Ishikawa (cell line): ENCODE data around the gene KRT26.

ENCODE experiments used
- CEBPB ChIP-seq: IDR thresholded peaks from 2 replicates; pipeline ENCODE4 v1.6.1; 2012
- CREB1 ChIP-seq: IDR thresholded peaks from 2 replicates; pipeline ENCODE4 v1.6.1; 2012; ENCODE audit warnings: low read depth
- EGR1 ChIP-seq: IDR thresholded peaks from 2 replicates; pipeline ENCODE4 v1.6.1; 2012
- EP300 ChIP-seq: IDR thresholded peaks from 2 replicates; pipeline ENCODE4 v1.6.1; 2012; ENCODE audit warnings: borderline replicate concordance
- FOXM1 ChIP-seq: IDR thresholded peaks from 2 replicates; pipeline ENCODE4 v1.6.1; 2012; ENCODE audit warnings: low read depth, borderline replicate concordance
- NFIC ChIP-seq: IDR thresholded peaks from 2 replicates; pipeline ENCODE4 v1.6.1; 2012
- RAD21 ChIP-seq: IDR thresholded peaks from 2 replicates; pipeline ENCODE4 v1.6.1; 2012; ENCODE audit warnings: low read depth
- TAF1 ChIP-seq: IDR thresholded peaks from 2 replicates; pipeline ENCODE4 v1.6.1; 2012; ENCODE audit warnings: low read depth, mild to moderate bottlenecking
- TCF12 ChIP-seq: IDR thresholded peaks from 2 replicates; pipeline ENCODE4 v1.6.1; 2012; ENCODE audit warnings: low read depth
- TEAD4 ChIP-seq: IDR thresholded peaks from 2 replicates; pipeline ENCODE4 v1.6.1; 2012
- YY1 ChIP-seq: IDR thresholded peaks from 2 replicates; pipeline ENCODE4 v1.6.1; 2012; ENCODE audit warnings: low read depth
- TF ChIP-seq, protein P1 (sequence below): IDR thresholded peaks from 2 replicates; pipeline ENCODE4 v1.6.1; 2012
- TF ChIP-seq, protein P2 (sequence below): IDR thresholded peaks from 2 replicates; pipeline ENCODE4 v1.6.1; 2012
- TF ChIP-seq, protein P3 (sequence below): IDR thresholded peaks from 2 replicates; pipeline ENCODE4 v1.6.1; 2012; ENCODE audit warnings: low read depth, mild to moderate bottlenecking

Gene KRT26

DNA sequence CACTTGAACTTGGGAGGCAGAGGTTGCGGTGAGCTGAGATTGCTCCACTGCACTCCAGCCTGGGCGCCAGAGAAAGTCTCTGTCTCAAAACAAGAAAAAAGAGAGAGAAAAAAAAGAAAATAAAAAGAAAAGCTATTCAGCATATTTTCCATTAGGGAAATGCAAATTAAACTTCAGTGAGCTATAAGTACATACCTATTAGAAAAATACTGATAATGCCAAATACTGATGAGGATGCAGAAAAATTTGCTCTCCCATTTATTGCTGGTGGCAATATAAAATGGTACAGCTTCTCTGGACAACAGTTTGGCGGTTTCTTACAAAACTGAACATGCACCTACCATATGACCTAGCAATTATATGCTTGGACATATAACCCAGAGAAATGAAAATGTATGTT is 40.6 kb upstream of the KRT26 start:
- TF ChIP-seq, protein P1, sequence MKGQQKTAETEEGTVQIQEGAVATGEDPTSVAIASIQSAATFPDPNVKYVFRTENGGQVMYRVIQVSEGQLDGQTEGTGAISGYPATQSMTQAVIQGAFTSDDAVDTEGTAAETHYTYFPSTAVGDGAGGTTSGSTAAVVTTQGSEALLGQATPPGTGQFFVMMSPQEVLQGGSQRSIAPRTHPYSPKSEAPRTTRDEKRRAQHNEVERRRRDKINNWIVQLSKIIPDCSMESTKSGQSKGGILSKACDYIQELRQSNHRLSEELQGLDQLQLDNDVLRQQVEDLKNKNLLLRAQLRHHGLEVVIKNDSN, result no peak
- TF ChIP-seq EGR1 (no peak), CEBPB (no peak)
- TF ChIP-seq, protein P2, sequence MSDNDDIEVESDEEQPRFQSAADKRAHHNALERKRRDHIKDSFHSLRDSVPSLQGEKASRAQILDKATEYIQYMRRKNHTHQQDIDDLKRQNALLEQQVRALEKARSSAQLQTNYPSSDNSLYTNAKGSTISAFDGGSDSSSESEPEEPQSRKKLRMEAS, result no peak

DNA sequence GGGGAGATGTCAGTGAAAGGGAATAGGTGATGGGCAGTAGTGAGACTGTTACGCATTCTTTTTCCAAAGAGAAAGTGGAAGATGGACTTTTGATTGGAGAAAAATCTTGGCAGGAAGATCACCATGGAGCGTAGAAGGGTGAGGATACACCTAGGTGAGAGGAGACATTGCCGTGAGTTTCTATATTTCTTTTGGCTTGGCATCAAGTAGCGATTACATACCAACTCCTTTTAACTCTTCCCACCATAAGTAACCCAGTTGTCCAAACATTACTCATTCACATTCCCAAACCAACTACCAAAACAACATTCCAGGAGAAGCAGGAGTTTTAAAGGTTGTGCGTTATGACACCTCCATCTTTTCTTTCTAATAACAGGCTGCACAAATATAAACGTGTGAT is 38.5 kb upstream of the KRT26 start:
- TF ChIP-seq, protein P1, result no peak
- TF ChIP-seq YY1 (no peak), TCF12 (no peak), NFIC (no peak)
- TF ChIP-seq, protein P3, sequence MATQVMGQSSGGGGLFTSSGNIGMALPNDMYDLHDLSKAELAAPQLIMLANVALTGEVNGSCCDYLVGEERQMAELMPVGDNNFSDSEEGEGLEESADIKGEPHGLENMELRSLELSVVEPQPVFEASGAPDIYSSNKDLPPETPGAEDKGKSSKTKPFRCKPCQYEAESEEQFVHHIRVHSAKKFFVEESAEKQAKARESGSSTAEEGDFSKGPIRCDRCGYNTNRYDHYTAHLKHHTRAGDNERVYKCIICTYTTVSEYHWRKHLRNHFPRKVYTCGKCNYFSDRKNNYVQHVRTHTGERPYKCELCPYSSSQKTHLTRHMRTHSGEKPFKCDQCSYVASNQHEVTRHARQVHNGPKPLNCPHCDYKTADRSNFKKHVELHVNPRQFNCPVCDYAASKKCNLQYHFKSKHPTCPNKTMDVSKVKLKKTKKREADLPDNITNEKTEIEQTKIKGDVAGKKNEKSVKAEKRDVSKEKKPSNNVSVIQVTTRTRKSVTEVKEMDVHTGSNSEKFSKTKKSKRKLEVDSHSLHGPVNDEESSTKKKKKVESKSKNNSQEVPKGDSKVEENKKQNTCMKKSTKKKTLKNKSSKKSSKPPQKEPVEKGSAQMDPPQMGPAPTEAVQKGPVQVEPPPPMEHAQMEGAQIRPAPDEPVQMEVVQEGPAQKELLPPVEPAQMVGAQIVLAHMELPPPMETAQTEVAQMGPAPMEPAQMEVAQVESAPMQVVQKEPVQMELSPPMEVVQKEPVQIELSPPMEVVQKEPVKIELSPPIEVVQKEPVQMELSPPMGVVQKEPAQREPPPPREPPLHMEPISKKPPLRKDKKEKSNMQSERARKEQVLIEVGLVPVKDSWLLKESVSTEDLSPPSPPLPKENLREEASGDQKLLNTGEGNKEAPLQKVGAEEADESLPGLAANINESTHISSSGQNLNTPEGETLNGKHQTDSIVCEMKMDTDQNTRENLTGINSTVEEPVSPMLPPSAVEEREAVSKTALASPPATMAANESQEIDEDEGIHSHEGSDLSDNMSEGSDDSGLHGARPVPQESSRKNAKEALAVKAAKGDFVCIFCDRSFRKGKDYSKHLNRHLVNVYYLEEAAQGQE, result no peak
- TF ChIP-seq, protein P2, result no peak

DNA sequence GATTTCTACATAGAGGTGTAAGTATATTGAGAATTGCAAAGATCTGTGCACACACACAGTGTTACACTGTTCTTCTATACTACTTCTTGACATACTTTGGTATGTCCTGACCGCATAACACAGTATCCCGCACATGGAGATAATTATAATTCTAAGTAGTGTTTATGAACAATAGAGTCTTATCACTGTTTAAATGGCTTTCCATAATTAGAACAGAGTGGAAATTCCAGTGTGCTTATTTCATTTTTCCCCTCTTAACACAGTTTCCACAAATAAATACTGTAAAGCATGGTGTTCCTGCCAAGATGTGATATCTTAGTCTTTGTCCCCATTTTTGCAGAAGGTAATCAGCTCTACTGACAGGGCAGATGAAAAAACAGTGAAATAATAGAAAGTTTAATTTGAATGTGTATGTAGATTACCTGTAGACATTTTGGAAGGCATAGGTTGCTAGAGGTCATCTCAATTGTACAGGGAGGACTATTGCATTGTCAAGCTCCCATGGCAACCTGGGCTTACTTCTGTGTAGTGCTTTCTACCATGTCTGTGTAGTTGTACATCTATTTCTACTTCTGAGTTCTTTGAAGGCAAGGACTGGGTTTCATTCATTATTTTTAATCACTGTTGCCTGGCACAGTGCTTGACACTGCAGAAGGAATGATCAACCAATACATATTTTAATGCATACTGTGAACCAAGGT is 37.9 kb upstream of the KRT26 start:
- TF ChIP-seq CREB1 (no peak), TAF1 (no peak), TCF12 (no peak), EGR1 (no peak), FOXM1 (no peak), TEAD4 (no peak), EP300 (no peak), CEBPB (no peak)
- TF ChIP-seq, protein P3, result no peak

DNA sequence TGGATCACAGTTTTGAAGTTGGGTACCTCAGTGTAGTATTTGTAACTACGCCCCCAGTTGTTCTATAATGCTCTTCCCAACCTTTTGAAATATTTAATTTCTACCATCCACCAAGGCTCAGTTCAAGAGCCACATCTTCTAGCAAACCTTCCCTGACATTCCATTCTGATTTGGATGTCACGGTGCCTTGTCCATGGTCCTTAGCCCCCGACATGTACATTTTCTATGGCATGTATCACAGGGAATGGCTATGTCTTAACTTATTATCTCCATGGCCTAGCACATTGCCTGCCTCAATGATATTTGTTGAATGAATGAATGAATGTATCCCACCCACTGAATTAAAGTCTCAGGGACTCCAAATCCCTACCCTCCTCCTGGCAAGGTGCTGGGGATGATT is 34.1 kb upstream of the KRT26 start:
- TF ChIP-seq, protein P3, result peak; percentile 77
- TF ChIP-seq FOXM1 (no peak), NFIC (no peak)

DNA sequence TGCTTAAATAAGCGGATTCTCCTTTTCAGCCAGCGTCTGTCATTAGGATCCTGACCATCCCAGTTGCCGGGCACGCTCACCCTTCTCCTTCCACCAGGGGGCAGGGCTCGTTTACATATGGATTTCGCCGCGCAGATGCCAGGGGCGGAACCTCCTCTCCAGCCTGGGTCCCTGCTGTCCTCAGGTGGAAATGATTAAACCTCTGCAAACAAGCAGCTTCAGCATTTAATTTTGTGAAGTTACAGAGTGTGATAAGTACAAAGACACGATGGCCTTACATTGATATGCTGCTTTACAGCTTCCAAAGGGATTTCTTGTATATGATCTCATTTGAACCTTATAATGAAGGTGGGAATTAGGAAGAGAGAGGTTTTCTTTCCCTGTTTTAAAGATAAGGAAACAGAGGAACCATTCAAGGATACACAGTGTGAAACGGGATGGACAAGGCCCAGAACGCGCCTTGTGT is 31.6 kb upstream of the KRT26 start:
- TF ChIP-seq RAD21 (peak; percentile 92), TEAD4 (0 out of 2 replicates have a peak, but pooled peaks have one; percentile 43), TAF1 (no peak)
- TF ChIP-seq, protein P1, result no peak
